H1 (cell line): ENCODE results near the gene ARHGEF19. TPM values are rescaled to one million over a fixed set of nuclear protein-coding genes. Genes with fewer than 3 reads are reported as not detected.
A peak's percentile ranks its signal among the peaks of the same experiment; 100 is the strongest.

Experiments used
- BRCA1 ChIP-seq: IDR thresholded peaks from 2 replicates; pipeline ENCODE4 v1.6.1; 2012; ENCODE audit warnings: low read depth, low read length, improper control_type of control experiment
- FOSL1 ChIP-seq: IDR thresholded peaks from 2 replicates; pipeline ENCODE4 v1.6.1; 2011; ENCODE audit warnings: mild to moderate bottlenecking, low read depth, low read length, moderate library complexity; ENCODE audit not compliant: insufficient read depth
- GTF2F1 ChIP-seq: IDR thresholded peaks from 2 replicates; pipeline ENCODE4 v1.6.1; 2012; ENCODE audit warnings: low read depth, low read length, improper control_type of control experiment, borderline replicate concordance
- RAD21 ChIP-seq, 2 experiments: IDR thresholded peaks in 1 of 2; conservative IDR thresholded peaks in 1 of 2; 2 replicates each; pipeline ENCODE4 v1.6.1; 2011; ENCODE audit warnings: low read depth in 2 of 2, low read length in 2 of 2, improper control_type of control experiment in 1 of 2, inconsistent platforms in 1 of 2, mild to moderate bottlenecking in 1 of 2, moderate library complexity in 1 of 2
- SP2 ChIP-seq: IDR thresholded peaks from 2 replicates; pipeline ENCODE4 v1.6.1; 2012; ENCODE audit warnings: mild to moderate bottlenecking, low read length, inconsistent platforms
- SP4 ChIP-seq: IDR thresholded peaks from 2 replicates; pipeline ENCODE4 v1.6.1; 2012; ENCODE audit warnings: low read length, inconsistent platforms
- TAF7 ChIP-seq: optimal IDR thresholded peaks from 2 replicates; pipeline ENCODE3; 2011; ENCODE audit warnings: low read depth, mild to moderate bottlenecking, inconsistent platforms, low read length, moderate library complexity, borderline replicate concordance
- TCF12 ChIP-seq: IDR thresholded peaks from 2 replicates; pipeline ENCODE4 v1.6.1; 2011; ENCODE audit warnings: low read depth, mild to moderate bottlenecking, low read length
- USF2 ChIP-seq: IDR thresholded peaks from 2 replicates; pipeline ENCODE4 v1.6.1; 2011; ENCODE audit warnings: low read length, improper control_type of control experiment
- YY1 ChIP-seq: IDR thresholded peaks from 2 replicates; pipeline ENCODE4 v1.6.1; 2011; ENCODE audit warnings: low read depth, mild to moderate bottlenecking, low read length
- polyA plus RNA-seq, 7 experiments: library from polyadenylated mRNA; depleted of rRNA in 3 of 7; stranded (reverse) in 5 of 7; unstranded in 2 of 7; fragments of >200 nt in 5 of 7; fragments of 200-250 nt in 2 of 7; gene quantifications; 1 replicate in 5 of 7; 2 replicates in 1 of 7; 4 replicates in 1 of 7; pipeline versions ENCODE4 v1.2.1 to v1.2.3, GENCODE V29; 2011 to 2013; ENCODE audit warnings: missing spikeins in 2 of 7, mixed read lengths in 2 of 7
- total RNA-seq: library from RNA; stranded (reverse); fragmentation: NEBNext Ultra II Directional; extraction: Animal tissue kit (Norgen Biotek cat#: 25700); gene quantifications from 2 replicates; pipeline ENCODE4 v1.2.1, GENCODE V29; 2021

Gene ARHGEF19
- total and polyA plus RNA-seq, 2 of the 8 experiments (the other 6 are each of a cell fraction or from before 2014, with no cell fraction given) = 47.5 to 56.4 TPM

GRCh38 chr1:16187748-16188401 is 24.6 kb downstream of the ARHGEF19 start (continued):
- TF ChIP-seq TCF12 (no peak), RAD21 (IDR thresholded peaks at IDR 0.05 in 1 of 2, conservative IDR thresholded peaks at IDR 0.05 in 1 of 2; ENCODE audit: low read depth in 2 of 2, low read length in 2 of 2) (peak; percentile 100), YY1 (peak; percentile 64; the same call in 1 of the 2 replicates), SP2 (no peak), SP4 (no peak), BRCA1 (no peak), TAF7 (no peak), GTF2F1 (no peak), FOSL1 (no peak), USF2 (no peak)
